HCT116 (cell line): Measurements from ENCODE around the gene PCK2.

Experiments used
- CBX3 ChIP-seq: IDR thresholded peaks from 2 replicates; pipeline ENCODE4 v1.6.1; 2012; ENCODE audit warnings: low read depth
- CEBPB ChIP-seq: IDR thresholded peaks from 2 replicates; pipeline ENCODE4 v1.6.1; 2012; ENCODE audit warnings: low read depth
- EZH2 ChIP-seq: fragments of 200-600 bp; sonication (generic); IDR thresholded peaks from 2 replicates; pipeline ENCODE4 v1.6.1; 2017; ENCODE audit warnings: antibody characterized with exemption, mixed run types
- EZH2phosphoT487 ChIP-seq: fragments of 200-600 bp; IDR thresholded peaks from 2 replicates; pipeline ENCODE4 v1.6.1; 2018; ENCODE audit warnings: antibody characterized with exemption, borderline replicate concordance
- POLR2A ChIP-seq: IDR thresholded peaks from 2 replicates; pipeline ENCODE4 v1.7.0; 2011; ENCODE audit warnings: borderline replicate concordance; ENCODE audit not compliant: insufficient read depth, insufficient read length; ENCODE audit errors: extremely low read depth
- POLR2AphosphoS5 ChIP-seq: IDR thresholded peaks from 2 replicates; pipeline ENCODE4 v1.6.1; 2011; ENCODE audit warnings: mild to moderate bottlenecking, low read depth, low read length, moderate library complexity
- SIN3A ChIP-seq: IDR thresholded peaks from 2 replicates; pipeline ENCODE4 v1.6.1; 2012; ENCODE audit warnings: low read depth
- SP1 ChIP-seq: IDR thresholded peaks from 2 replicates; pipeline ENCODE4 v1.6.1; 2012; ENCODE audit warnings: low read depth
- SRF ChIP-seq: IDR thresholded peaks from 2 replicates; pipeline ENCODE4 v1.6.1; 2012; ENCODE audit warnings: low read depth
- TCF7L2 ChIP-seq: IDR thresholded peaks from 2 replicates; pipeline ENCODE4 v1.7.0; 2011; ENCODE audit warnings: borderline replicate concordance, inconsistent platforms; ENCODE audit not compliant: insufficient read depth, insufficient read length; ENCODE audit errors: extremely low read depth
- YY1 ChIP-seq: IDR thresholded peaks from 2 replicates; pipeline ENCODE4 v1.6.1; 2011; ENCODE audit warnings: low read length, low read depth, moderate library complexity, mild to moderate bottlenecking; ENCODE audit not compliant: insufficient replicate concordance; ENCODE audit errors: extremely low read depth
- TF ChIP-seq, protein P1 (sequence below), 3 experiments: fragments of 200-600 bp in 1 of 3; sonication (generic) in 1 of 3; IDR thresholded peaks in 2 of 3; conservative IDR thresholded peaks in 1 of 3; 2 replicates each; pipeline ENCODE4 v1.5.1; 2012 to 2017; ENCODE audit warnings: low read depth in 2 of 3, low read length in 2 of 3, antibody characterized with exemption in 1 of 3, borderline replicate concordance in 1 of 3, control low read depth in 1 of 3, mild to moderate bottlenecking in 1 of 3, mixed read lengths in 1 of 3, mixed run types in 1 of 3, moderate library complexity in 1 of 3; ENCODE audit not compliant: insufficient read depth in 1 of 3
- TF ChIP-seq, protein P2 (sequence below): IDR thresholded peaks from 2 replicates; pipeline ENCODE4 v1.6.1; 2012
- TF ChIP-seq, protein P3 (sequence below): IDR thresholded peaks from 2 replicates; pipeline ENCODE4 v1.6.1; 2012

GRCh38 chr14:24078146-24078545 lies 16.0 kb upstream of the PCK2 start:
- TF ChIP-seq, protein P1, sequence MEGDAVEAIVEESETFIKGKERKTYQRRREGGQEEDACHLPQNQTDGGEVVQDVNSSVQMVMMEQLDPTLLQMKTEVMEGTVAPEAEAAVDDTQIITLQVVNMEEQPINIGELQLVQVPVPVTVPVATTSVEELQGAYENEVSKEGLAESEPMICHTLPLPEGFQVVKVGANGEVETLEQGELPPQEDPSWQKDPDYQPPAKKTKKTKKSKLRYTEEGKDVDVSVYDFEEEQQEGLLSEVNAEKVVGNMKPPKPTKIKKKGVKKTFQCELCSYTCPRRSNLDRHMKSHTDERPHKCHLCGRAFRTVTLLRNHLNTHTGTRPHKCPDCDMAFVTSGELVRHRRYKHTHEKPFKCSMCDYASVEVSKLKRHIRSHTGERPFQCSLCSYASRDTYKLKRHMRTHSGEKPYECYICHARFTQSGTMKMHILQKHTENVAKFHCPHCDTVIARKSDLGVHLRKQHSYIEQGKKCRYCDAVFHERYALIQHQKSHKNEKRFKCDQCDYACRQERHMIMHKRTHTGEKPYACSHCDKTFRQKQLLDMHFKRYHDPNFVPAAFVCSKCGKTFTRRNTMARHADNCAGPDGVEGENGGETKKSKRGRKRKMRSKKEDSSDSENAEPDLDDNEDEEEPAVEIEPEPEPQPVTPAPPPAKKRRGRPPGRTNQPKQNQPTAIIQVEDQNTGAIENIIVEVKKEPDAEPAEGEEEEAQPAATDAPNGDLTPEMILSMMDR (IDR thresholded peaks at IDR 0.05 in 2 of 3, conservative IDR thresholded peaks at IDR 0.05 in 1 of 3; ENCODE audit: borderline replicate concordance in 1 of 3, insufficient read depth in 1 of 3, low read depth in 2 of 3, low read length in 2 of 3), result no peak
- no peak for TF ChIP-seq TCF7L2
- TF ChIP-seq POLR2A, result no peak
- TF ChIP-seq POLR2AphosphoS5, result no peak
- no peak for TF ChIP-seq EZH2
- TF ChIP-seq EZH2phosphoT487, result no peak
- TF ChIP-seq, protein P2, sequence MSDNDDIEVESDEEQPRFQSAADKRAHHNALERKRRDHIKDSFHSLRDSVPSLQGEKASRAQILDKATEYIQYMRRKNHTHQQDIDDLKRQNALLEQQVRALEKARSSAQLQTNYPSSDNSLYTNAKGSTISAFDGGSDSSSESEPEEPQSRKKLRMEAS, result no peak
- TF ChIP-seq, protein P3, sequence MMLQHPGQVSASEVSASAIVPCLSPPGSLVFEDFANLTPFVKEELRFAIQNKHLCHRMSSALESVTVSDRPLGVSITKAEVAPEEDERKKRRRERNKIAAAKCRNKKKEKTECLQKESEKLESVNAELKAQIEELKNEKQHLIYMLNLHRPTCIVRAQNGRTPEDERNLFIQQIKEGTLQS, result no peak
- no peak for TF ChIP-seq SIN3A
- TF ChIP-seq YY1, result no peak
- TF ChIP-seq CBX3, result no peak
- no peak for TF ChIP-seq CEBPB
- no peak for TF ChIP-seq SRF
- no peak for TF ChIP-seq SP1
